Fibroblast of skin of abdomen (primary cell): Measurements from ENCODE around the gene PIGN.
A peak's percentile ranks its signal among the peaks of the same experiment; 100 is the strongest.
"Not testable (repeated sequence)": the region's sequence is repeated elsewhere in the genome, so short reads cannot be mapped to it uniquely, and the experiment has no call there.

Source experiments
- DNase-seq: peaks from one replicate; pipeline ENCODE4 v3.0.0-alpha.2; 2013

PIGN gene

DNA sequence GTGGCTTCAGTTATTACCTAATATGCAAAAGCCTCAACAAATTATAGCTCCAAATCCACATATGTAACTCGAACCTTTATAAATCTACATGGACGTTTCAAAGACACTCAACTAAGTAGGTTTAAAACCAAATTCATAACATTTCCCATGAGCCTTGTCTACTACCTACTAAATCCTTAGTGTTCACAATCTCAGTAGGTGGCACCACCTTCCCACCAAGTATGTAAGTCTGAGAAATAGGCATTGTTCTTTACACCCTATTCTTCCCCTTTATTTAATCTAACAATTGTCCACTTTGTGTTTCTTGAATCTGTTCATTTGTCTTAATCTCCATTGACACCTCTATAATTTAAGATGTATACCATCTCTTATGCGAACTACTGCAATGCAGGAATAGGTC is 4.6 kb downstream of the PIGN start:
- no peak for DNase-seq

DNA sequence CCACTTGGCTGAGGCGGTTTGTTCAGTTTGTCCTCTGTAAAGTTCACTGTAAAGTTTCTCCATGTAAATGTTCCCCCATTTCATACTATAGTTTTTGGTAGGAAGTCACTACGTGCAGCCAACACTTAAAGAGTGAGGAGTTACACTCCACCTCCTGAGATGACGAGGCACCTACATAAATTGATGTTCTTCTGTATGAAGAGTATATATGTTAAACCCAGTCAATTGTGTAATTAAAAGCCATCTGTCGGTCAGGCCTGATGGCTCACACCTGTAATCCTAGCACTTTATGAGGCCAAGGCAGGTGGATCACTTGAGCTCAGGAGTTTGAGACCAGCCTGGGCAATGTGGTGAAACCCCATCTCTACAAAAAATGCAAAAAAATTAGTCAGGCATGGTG is 7.6 kb downstream of the PIGN start:
- DNase-seq = no peak

- no peak for DNase-seq
These were observed 9.6 kb downstream of the PIGN start for GRCh38 chr18:62177271-62177670.

- no peak for DNase-seq
These were observed 11.3 kb downstream of the PIGN start for GRCh38 chr18:62175521-62175920.

GRCh38 chr18:62172298-62172697 is 14.6 kb downstream of the PIGN start:
- no peak for DNase-seq

GRCh38 chr18:62170857-62171256 is 16.0 kb downstream of the PIGN start:
- no peak for DNase-seq

- DNase-seq = not testable (repeated sequence)
These were observed 20.3 kb downstream of the PIGN start for GRCh38 chr18:62166524-62166923.

DNA sequence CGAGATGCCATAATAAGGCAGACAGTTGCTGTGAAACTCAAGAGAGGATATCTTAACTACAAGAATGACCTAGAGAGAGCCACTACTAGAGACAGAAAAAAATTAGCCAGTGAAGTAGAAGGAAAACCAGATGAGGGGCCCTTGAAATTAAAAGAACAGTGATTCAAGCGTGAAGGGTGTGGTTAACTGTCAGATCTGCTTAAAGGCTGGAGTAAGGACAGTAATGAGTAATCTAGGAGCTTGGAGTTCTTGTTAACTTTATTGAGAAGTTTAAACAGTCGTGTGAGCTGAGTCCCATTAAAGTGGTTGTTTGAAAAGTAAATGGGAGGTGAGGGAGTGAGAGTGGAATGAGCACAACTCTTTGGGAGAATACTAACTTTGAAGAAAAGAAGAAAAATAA is 21.3 kb downstream of the PIGN start:
- no peak for DNase-seq

DNA sequence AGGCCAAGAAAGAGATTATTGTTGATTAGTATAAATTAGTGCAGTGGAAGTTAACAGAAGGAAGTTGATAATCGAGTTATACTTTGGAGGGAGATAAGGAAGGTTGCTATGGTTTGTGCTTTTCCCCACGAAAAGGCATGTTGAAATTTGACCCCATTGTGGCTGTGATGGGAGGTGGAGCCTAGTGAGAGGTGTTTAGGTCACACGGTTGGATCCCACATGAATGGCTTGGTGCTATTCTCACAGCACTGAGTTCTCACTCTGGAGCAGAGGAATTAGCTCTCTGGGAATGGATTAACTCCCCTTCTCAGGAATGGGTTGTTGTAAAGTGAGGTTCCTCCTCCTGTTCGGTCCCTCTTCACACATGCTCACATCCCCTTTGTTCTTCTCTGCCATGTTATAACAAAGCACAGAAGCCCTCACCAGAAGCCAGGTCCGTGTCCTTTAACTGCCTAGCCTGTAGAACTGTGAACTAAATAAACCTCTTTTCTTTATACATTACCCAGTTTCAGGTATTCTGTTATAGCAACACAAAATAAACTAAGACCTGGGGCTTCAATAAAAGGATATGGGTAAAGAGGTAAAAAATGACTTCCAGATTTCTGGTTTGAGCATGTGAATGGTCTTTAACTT is 21.9 kb downstream of the PIGN start:
- no peak for DNase-seq

DNA sequence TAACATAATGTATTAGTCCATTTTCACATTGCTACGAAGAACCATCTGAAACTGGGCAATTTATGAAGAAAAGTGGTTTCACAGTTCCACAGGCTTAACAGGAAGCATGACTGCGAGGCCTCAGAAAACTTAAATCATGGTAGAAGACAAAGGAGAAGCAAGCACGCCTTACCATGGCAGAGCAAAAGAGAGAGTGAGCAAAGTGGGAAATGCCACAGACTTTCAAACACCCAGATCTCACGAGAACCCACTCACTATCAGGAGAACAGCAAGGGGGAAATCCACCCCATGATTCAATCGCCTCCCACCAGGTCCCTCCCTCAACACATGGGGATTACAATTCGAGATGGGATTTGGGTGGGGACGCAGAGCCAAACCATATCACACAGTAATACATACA is 22.5 kb downstream of the PIGN start:
- DNase-seq = no peak

DNA sequence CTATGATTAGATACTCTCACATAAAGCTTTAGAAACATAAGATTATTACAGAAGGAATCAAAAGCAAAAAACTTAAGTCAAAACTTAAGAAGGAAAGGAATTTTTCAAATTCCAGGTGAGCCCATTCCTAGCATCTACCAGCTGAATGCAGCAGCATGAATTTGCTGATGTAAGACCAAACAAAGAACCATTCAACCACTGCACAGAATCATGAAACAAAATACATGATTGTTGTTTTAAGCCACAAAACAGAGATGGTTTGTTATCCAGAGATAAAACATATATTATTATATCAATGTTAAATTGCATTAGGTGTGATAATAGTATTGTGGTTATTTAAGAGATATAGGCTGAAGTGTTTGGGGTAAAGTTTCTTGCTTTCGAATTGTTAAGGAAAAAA is 29.0 kb downstream of the PIGN start:
- no peak for DNase-seq

GRCh38 chr18:62152844-62153243 is 34.0 kb downstream of the PIGN start:
- DNase-seq = no peak

DNA sequence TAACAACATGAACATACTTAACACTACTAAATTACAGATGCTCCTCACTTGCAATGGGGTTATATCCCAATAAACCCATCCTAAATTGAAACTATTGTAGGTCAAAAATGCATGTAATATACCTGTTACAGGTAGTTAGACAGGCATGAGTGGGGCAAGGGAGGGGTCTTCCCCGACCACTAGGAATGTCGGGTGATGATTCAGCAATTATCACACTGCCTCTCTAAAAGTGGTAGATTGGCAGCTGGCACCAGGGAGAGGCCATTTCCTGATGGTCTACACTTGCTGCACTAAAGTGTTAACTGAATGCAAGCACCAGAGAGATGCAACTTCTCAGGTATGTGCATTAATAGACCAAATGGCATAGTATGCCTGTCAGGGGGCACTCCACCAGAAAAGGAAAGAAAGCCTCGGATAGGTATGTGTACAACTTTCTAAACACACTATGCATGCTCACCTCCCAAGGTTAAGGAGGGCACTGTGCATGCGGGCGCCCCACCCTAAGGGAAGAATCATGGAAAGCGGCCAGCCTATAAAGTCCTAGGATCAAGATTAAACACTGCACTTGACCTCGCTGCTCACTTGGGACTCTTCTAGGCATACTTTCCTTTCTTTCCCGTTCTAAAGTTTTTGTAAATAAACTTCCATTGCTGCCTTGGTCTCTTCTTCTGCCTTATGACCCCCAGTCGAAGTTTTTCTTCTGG is 35.6 kb downstream of the PIGN start:
- DNase-seq = no peak

DNA sequence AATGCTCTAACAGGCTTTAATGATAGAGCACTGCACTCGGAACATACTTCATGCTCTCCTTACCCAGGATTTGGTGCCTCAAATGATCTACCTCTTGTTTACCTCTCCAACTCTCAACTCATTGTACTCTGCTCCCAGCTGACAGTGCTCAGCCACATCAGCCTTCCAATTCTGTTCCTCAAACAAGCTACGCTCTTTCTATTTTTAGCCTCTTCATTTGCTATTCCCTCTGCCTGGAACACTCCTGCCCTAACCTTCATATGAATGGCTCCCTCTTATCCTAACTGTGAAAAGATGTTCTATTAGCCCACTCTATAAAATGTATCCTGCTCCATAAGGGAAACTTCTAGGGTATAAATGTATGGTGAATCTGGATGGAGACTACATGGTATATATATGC is 42.5 kb downstream of the PIGN start:
- DNase-seq = no peak

- DNase-seq = no peak
These were observed 46.6 kb downstream of the PIGN start for GRCh38 chr18:62140259-62140658.

DNA sequence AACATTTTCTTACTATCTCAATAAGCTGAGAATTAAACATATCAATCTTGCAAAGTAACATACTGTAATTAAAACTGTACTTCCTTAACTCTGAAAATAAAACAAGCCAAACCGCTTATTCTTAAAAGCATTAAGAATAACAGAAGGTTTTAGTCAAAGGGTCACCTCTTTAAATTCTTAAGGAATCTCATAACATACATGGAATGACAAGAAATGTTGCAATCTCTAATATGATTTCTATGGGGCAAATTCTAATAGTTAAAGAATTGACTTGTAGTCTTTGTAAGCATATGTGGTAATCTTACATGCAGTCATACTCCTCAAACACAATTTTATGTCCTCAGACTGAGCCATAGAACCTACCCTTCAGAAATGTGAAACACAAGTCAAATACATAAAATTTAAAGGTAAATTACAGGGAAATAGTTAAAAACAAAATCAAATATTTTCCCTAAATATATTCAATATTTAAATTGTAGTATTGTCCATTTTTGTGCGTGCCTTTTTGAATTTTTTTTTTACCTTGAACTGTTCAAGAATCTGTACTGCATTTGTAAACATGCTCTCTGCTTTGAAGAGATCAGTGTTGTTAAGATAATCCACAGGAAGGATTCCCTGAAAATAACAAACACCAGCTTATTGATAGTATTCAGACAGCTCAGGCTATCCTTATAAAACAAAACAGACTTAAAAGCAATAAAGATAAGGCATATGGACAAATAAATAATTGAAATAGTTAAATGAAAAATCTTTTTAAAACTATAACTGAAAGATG is 48.2 kb downstream of the PIGN start:
- DNase-seq = peak; percentile 6

DNA sequence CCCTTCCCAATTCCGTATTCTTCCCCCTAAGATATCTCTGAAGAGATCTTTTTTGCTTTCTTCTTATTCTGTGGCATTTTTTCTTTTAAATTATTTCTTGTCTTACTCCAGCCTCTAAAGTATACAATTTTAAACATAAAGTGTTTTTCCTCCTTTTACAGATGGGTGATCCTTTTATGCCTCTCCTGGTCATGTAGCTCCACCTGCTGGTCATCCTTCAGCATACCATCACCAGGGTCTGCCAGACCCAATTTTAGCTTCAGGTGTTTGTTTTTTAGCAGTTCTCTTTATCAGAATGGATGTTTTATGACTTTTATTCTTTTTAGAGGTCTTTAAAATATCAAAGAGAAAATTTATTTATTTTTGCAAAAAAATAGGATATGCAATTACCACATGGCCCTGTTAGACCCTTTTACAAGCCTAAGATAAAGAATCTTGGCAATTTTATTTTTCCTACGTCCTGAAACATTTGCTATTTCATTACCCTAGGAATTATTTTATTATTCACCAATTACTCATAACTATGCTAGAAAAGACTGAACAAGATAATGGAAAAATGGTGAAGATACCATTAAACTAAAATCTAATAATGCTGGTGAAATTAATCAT is 55.5 kb downstream of the PIGN start:
- DNase-seq = peak; percentile 62

DNA sequence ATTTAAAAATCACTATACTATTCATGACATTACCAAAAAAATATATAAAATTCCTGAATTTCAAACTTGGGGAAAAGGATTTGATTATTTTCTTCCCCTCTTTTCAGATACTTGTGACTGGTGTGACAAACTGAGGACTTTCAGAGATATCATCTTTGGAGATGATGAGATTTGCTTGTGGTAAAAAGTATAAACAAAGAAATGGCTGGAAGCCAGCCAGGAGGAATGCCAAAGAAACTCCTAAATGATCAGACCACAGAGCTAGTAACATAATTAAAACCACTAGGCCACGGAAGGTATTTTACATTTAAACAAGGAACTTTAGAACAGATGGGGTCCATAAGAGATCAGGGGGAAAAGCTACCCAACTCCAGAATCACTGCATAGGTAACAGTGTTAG is 58.7 kb downstream of the PIGN start:
- DNase-seq = peak; percentile 81

DNA sequence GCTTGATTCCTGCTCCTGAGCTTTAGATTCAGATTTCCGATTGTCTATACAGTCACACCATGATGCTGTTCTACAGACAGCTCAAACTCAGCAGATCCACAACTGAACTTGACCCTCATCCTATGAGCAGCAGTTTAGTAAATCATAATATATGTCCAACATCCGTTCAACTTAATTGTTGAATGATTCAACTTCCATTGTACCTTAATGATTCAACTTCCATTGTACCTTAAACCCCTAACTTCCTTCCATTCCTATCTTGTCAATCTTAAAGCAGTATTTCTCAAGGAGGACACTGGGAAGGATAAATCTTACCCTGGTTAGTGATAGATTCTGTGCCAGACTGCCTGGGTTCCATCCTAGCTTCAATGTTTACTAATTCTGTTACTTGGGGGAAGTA is 60.1 kb downstream of the PIGN start:
- DNase-seq = no peak

DNA sequence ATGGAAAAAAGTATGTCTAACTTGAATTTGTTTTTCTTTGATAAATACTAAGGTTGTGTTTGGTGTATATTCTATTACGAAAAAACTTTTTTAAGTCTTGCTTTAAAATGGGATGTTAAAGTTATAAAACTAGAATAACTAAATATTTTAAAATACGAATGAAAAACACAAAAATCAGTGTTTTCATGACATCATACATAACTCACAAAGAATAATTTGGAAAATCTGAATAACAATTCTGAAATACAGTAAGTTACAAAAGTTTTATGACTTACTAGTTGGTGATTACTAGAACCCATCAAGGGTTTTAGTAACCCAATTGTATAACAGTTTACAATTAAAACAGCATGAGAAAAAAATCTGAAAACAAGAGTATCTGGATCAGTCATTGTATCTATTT is 61.2 kb downstream of the PIGN start:
- DNase-seq = no peak

- no peak for DNase-seq
These were observed 64.5 kb downstream of the PIGN start for GRCh38 chr18:62122330-62122729.

DNA sequence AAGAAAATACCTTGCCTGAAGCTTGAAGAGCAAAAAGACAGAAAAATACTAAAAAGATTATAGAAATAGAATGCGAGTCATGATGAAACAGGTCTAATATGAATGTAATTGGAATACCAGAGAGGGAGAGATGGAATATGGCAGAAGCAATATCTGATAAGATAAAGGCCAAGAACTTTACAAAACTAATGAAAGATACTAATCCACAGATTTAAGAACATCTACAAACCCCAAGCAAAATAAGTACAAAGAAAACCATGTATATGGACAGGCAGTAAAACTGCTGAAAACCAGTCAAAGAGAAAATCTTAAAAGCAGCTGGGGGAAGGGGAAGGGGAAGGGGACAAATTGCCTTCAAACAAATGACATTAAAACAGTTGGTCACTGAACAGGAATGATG is 67.0 kb downstream of the PIGN start:
- no peak for DNase-seq

- DNase-seq = peak; percentile 79
These were observed 68.5 kb downstream of the PIGN start for GRCh38 chr18:62118328-62118727.

DNA sequence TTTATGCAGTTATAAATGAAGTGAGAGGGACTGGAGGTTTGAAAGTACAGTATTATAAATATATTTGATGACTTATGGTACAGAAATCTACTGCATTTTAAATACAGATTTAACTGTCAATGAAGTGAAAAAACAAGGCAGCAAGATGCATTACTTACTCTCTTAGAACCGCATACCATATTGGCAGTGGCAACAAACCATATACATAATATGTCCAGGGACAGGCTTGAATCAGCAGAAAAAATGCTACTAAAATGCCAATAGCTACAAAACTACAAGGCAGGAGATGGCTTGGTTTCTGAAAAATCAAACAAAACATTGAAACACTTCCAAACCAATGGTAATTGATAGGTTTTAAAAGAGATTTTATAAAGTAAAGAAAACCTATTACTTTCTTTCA is 77.2 kb downstream of the PIGN start:
- DNase-seq = peak; percentile 60
